Stimulated activated CD8-positive, alpha-beta memory T cell treated with anti-CD3 and anti-CD28 coated beads, Interleukin-2, amount 100 ng/mL, for 48 hours (primary cell): ENCODE results near the gene PNPLA1.
"Not testable (repeated sequence)": the region's sequence is repeated elsewhere in the genome, so short reads cannot be mapped to it uniquely, and the experiment has no call there.

Experiments used
- DNase-seq, 2 donors: peaks; one replicate each; pipeline ENCODE4 v3.0.0-alpha.2; 2020; ENCODE audit warnings: low read depth in 2 of 2

The PNPLA1 gene

DNA sequence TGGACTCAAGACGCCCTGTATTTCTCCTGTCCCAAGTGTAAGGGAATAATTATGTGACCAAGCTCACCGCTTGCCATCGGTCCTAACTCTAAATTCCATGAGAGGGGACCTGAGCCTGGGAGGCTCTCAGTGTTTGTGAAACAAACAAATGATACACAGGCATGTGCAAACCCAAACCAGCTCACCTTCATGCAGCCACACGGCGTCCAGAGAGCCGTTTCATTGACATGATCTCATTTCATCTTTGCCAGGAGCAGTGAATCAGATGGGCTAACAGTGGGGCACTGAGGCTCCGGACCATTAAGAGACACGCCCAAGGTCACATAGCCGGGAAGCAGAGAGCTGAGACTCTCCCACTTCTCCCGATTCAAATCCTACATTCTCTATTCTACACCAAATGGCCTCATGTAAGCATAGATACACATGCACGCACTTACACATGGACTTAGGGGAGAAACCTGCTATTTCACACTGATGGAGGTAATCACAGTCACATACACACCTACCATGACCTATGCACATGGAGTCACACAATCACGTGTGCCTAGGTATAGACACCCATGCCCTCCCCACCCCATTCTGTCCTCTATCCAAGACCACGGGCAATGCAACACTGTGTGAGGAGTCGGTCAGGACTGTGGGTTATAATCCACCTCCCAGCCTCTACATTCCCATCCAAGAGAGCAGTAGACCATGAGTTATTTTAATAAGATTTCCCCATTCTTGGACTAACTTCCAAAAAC, 65.8 kb downstream of the PNPLA1 start:
- DNase-seq = no peak

DNA sequence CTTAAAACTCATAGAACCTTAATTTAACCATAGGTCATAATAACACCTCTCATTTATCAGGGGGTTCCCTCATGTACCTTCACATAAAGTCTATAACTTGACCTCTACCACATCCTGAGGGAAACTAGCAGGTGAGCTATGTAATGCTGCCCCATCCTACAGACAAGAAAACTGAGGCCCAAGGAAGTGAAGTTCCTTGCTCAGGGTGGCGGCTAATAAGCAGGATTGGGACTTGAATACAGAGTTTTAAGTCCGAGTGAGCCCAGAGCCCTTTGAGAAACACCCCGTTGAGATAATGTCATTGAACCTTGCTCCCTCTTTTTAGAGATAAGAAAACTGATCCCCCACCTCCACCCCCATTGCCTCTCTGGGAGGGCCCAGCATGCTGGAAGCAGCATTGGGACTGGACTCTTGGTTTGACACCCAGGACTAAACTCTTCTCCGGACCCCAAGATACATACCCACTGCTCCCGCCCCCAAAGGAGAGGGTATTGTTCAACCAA, 66.4 kb downstream of the PNPLA1 start:
- no peak for DNase-seq

DNA sequence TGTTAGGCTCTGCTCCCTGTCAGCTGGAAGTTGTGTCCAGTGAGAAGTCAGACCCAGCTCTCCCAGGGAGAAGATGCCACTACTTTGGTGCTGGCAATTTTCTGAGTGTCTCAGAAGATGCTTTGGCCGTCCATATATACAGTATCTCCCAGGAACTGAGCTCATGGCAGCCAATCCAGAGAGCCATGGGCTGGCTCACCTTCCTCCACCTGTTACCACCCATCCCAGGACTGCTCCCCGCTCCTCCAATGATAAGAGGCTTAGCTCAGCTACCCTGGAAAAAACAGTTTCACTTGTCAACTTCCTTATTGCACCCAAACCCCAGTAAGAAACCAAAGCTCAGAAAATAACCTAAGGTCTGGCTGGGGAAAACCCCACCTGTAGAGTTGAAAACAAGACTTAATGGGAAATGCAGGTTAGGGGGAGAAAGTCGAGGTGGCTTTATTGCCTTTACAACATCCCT, 67.0 kb downstream of the PNPLA1 start, which contains the start of gene BNIP5:
BNIP5 (minus strand) TSS at position 110 of the 463 bp plus-strand sequence. CDS start 6,198 bp downstream, outside the sequence.
- DNase-seq = no peak

DNA sequence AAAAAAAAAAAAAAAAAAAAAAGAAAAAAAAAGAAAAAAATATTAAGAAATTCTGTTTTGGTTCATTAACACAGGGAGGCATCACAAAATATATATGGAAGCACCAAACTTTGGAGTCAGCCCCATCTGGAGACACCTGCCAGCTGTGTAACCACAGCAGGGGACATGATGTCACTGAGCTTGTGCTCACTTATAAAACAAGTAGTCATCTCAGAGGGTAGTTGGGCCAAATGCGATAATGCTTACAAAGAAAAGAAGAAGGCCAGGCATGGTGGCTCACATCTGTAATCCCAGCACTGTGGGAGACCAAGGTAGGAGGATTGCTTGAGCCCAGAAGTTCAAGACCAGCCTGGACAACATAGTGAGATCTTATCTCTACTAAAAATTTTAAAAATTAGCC, 68.0 kb downstream of the PNPLA1 start:
- DNase-seq = no peak

DNA sequence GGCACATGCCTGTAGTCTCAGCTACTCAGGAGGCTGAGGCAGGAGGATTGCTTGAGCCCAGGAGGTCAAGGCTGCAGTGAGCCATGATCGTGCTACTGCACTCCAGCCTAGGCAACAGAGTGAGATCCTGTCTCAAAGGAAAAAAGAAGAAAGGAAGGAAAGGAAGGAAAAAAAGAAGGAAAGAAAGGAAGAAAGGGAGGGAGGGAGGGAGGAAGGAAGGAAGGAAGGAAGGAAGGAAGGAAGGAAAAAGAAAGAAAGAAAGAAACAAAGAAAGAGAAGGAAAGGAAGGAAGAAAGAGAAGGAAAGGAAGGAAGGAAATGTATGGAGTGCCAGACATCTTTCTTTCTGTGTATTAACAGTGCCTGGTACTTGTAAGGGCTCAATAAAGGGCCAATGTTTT, 68.4 kb downstream of the PNPLA1 start:
- DNase-seq = not testable (repeated sequence)

DNA sequence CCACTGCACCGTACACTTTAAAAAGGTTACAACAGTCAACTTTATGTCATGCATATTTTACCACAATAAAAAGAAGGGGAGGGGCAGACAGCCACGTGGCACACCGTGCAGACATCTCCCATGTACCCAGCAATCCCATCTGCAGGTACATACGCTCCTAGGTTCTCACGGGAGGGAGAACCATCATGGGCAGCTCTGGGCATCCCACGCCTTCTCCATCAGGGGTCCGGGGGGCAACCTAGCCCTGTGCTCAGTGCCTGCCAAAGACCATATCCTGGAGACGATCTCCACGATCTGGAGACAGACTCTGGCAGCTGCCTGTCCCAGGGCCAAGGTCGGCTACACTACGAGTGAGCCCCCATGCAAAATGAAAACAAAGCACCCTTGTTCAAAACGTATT, 69.3 kb downstream of the PNPLA1 start:
- no peak for DNase-seq

DNA sequence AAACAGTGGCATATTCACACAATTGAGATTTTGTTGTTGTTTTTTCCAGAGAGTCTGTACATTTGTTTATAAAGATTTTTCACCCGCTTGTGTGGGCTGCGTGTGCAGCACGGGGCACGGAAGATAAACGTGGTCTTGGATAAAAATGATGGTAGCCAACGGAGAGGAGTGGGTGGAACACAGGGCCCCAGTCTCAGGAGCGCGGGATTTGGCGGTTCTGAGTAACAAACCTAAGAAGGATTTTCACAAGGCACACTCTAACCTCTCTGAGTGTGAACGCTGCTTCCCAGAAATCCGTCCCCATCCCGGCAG, 70.4 kb downstream of the PNPLA1 start:
- no peak for DNase-seq

DNA sequence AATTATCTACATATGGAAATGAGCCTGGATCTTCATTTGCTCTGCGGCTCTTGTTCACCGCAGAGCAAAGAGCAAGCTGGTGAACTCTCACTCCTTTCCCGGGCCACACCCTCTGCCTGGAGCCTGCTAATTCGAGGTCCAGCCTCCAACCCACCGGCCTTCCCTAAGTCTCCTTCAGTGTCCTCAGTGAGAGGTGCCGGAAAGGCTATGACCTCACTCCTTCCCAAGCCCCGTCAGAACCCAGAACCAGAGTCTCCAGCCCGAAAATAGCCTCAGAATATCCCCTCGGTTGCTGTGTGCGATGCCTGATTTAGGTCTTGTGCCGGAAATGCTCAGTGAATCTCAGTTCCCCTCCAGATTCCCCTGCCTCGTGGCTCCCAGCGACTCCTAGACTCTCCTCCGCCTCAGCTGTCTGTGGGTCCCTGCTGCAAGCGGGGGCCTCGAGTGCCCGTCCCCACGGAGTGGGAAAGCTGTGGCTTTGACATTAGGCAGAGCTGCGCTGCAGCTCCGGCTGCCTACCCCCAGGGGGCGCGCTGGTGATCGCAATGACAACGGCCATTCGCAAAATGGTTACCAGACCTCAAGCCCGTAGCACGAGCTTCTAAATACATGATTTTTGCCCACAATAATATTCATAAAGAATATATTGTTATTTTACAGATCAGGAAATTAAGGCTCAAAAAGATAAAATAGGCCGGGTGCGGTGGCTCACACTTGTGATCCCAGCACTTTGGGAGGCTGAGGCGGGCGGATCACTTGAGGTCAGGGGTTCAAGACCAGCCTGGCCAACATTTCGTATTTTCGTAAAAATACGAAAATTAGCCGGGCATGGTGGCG, 71.0 kb downstream of the PNPLA1 start:
- DNase-seq = peak; percentile 55 to 70

DNA sequence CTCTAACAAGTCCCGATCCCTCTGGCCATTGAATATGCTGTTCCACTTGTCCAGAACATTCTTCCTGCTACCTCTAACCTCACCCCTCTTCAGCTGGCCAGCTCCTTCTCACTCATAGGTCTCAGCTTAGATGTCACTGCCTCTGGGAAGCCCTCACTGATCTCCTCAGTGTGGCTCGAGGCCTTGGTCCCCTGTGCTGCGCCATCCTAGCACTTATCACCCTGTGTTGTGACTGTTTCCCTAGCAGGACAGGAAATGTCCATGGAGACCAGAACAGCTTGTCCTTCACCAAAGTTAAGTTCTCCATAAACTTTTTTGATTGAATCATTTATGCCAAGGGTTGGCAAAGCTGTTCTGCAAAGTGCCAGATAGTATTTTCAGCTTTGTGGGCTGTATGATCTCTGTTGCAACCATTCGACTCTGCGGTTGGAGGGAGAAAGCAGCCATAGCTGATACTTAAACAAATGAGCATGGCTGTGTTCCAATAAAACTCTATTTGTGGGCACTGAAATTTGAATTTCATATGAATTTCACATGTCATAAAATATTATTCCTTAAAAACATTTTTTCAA, 73.3 kb downstream of the PNPLA1 start:
- DNase-seq = no peak

DNA sequence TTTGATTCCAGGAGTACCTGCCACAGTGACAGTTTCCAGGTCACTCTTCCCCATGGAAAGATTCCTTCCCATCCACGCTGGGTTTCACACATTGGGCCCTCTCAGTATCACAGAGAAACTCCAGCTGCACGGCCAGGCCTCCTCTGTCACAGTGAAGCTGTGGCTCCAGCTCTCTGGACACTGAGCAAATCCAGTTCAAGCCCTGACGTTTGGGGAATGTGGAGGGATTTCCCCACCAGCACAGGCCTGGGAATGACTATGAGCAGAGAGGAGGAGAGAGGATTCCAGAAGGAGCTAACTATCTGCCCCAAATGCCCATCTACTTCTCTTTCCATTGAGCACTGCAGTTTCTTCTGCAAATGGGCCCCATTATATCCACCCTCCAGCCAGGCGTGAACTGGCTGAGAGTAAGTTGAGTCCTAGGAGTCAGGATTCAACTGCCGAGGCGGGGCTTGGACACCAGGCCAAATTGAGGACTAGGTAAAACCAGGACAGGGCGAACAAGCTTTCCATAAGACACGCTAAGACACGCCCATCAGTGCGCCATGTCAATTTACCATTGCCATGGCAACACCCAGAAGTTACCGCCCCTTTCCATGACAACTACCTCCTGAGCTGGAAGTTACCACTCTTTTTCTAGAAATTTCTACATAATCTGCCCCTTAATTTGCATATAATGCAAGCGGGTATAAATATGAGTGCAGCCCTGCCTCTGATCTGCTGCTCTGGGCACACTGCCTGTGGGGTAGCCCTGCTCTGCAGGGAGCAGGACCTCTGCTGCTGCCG, 76.0 kb downstream of the PNPLA1 start:
- DNase-seq = no peak

DNA sequence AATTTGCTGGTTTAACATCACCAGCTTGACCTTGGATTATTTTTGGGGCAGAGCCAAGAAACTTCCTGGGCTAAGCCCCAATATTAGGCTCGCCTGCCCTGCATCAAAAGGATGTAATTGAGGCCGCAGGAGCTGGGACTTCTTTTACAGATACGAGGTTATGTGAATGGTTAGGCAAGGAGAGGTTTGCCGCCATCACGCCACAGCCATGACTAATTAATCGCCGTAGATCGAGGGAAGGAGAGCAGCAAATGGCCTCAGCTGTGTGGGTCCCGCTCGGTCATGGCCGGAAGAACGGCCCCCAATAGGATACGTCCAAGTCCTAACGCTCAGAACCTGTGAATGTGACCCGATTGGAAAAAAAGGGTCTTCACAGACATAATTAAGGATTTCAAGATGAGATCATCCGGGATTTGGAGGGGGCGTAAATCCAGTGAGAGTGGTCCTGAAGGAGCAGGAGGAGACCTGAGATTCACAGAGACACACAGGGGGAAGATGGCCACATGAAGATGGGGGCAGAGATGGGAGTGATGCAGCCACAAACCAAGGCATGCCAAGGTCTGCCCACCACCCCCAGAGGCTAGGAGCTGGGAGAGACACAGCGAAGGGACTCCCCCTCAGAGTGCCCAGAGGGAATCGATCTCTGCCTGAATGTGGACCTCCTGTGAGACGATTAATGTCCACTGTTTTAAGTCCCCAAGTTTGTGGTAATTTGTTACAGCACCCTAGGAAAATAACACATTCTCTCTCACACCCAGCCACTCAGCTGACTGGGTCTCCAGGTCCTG, 76.8 kb downstream of the PNPLA1 start:
- DNase-seq = no peak

DNA sequence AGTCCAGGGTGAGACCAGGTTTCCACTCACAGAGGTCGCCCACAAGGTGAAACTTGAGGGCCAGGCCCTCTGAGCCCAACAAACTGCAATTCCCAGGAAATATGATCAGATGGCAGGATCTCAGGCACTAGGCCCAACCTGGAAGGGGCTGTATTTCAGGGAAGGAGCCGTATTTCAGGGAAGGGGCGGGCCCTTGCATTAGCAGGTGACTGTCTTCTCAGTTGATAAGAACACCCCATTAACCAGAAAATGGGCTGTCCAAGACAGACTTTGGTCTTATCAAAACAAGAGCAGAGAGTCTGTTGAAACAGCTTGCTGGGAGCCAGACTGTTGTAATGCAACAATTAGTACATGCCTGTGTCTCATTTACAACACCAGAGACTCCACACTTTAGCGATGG, 77.8 kb downstream of the PNPLA1 start:
- no peak for DNase-seq

DNA sequence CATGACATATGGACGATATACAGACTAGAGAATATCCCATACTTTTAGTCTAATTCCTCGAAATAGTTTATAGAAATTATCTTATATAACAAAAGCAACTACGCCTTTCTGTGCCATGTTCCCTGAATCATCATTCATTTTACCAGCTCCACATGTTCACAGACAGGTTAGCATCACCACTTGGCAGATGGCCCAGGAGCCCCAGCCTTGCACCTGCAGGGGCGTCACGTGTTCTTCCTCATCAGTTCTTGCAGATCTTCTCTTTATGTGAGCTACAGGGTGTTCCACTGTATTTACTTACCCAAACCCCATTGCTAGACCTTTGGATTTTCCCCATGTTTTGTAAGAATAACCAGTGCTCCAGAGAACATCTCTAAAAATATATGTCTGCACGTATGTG, 79.4 kb downstream of the PNPLA1 start:
- no peak for DNase-seq

DNA sequence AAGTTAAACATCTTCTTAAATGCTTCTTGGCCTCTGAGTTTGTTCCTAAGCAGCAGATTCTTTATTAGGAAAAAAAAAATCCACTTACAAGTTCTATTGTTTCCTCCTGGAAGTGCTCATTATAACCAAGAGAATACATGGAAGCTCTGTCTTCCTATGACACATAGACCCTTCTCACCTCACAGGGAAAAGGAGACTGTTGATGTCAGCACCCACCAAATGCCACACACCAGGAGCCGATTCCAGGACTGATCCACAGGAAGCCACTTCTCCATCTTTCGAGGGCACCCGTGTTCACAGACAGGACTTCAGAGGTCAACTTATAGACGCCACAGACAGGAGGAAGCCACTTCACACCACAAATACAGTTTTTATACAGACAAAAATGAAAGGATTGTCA, 80.2 kb downstream of the PNPLA1 start:
- DNase-seq = no peak

DNA sequence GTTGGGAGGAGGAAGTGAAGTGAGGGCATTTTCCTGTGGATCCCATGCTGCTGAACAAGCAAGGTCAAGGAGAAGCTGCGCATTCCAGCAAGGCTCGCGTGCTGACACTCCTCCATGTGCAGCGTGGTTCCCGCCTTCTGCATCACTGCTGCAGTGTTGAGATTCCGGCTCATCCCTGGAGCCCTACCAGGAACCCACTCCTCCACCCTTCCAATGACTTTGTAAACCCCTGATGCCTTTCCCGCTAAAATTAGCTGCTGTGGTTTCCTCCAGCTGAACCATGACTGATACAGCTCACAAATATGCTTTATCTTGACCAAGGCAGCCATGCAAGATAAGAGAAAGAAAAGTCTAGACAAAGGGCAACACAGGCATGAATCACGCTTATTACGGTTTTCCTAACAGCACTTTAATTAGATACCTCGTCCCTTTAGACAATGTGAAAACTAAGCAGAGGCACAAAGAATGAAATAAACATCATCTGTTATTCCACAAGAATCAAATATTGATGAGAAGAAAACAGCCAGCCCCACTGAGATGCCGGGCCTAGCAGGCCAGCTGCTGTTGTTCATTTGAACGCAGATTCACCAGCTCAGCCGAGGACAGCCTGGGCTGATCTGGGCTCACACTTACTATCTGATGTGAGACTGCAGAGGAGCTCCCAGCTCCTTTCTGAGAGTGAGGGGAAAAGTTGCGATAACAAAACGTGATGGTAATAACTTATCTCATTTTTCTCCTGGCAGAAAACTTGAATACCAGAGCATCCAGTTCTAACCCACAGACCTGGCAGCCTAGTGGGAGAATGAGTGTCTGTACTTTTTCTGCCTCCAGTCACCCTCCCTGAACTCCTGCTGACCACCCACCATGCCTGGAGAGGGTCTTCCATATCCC, 81.1 kb downstream of the PNPLA1 start:
- DNase-seq = no peak

DNA sequence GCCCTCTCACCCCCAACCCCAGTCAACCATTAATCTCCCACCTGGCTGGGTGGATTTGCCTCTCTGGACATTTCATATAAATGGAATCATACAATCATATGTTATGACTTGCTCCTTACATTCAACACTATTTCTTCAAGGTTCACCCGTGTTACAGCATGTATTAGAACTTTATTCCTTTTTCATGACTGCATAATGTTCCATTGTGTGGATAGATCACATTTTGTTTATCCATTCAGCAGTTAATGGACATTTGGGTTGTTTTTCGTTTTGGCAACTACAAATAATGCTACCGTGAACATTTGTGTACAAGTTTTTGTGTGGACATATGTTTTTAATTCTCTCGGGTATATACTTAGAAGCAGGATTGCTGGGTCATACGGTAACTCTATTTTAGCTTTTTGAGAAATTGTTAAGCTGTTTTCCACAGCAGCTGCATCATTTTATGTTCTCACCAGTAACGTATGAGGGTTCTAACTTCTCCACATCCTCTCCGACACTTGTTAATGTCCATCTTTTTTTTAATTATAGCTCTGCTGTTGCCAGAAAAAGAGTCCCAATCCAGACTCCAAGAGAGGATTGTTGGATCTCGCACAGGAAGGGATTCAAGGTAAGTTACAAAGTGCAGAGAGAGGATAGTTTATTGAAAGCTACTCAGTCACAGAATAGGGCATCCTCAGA, 82.8 kb downstream of the PNPLA1 start:
- no peak for DNase-seq

DNA sequence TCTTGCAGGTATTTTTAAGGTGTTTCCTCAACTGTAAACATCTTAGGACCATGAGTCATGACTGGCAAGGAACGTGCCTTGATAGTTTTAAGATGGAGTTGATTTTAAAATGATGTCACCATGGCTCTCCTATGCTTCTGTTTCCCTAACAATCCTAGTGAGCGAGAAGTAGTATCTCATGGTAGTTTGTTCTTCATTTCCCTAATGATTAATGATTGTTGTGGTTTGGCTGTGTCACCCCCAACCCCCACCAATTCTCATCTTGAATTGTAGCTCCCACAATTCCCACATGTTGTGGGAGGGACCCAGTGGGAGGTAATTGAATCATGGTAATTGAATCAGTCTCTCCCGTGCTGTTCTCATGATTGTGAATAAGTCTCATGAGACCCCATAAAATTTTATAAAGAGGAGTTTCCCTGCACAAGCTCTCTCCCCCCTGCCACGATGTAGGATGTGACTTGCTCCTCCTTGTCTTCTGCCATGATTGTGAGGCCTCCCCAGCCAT, 83.6 kb downstream of the PNPLA1 start:
- no peak for DNase-seq

DNA sequence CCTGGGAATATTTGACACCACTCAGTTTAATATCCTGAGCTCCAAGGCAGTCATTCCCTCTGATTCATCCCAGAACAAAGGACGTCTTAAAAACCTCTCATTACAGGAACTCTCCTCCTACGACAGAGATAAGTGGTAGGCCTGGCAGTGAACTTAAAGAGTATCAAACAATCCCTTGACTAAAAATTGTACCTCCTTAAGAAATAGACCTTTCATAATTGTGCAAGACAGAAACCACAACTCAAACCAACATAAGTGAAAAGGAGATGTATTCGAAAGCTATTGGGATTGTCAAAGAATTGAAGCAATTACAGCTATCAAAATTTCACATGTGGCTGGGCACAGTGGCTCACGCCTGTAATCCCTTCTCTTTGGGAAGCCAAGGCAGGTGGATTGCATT, 86.0 kb downstream of the PNPLA1 start:
- no peak for DNase-seq

DNA sequence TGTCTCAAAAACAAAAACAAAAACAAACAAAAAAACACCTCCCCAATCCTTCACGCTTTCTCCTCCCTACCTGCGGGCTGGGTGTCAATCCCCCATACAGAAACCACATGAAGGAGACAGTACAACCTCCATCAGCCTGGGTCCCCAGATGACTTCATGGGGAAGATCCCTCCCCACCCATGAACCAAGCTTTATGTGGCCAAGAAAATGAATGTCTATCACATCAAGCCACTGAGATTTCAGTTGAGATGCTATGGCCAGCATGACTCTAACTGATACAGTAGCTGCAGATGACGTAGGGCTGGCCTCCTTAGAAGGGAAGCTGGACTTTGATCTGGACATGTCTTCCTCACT, 88.0 kb downstream of the PNPLA1 start:
- DNase-seq = no peak
